Hematopoietic multipotent progenitor cell treated with erythropoietin and hydrocortisone succinate and interleukin-3 and kit ligand, for 15 days (in vitro differentiated cells): Measurements from ENCODE around the gene SSX1.
"Not testable (repeated sequence)": the region's sequence is repeated elsewhere in the genome, so short reads cannot be mapped to it uniquely, and the experiment has no call there.

Experiments used
- DNase-seq: peaks from one replicate; pipeline ENCODE4 v3.0.0-alpha.2; 2015; ENCODE audit warnings: low spot score

SSX1 gene

DNA sequence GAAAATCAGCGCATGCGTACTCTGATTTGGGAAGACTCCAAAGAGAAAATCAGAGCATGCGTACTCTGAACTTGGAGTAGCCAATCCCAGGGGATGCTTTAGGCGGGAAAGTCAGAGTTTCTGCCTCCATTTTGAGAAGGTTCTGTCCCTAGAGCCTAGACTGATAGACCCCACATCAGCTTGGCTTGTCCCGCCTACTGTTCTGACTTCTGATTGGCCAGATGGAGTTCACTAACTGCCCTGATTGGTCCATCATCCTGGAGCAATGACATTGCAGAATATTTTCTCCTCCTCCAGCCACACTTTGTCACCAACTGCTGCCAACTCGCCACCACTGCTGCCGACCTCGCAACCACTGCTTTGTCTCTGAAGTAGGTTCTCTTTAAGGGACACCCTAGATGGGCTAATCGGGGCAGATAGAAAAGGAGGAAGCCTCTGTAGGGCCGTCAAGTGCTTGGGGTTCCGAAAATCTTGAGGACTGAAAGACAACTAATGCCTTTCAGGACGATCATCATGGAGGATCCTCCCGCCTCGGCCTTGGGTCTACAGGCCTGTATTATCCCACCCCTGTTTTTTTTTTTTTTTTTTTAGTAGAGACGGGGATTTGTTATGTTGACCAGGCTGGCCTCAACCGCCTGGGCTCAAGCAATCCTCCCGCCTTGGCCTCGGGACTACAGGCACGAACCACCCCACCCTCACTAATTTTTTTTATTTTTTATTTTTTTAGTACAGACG lies at the start of gene SSX1:
TSS of gene SSX1 (plus strand) at position 331 of the 735 bp plus-strand sequence. CDS start 1,850 bp downstream, outside the sequence.
- DNase-seq = not testable (repeated sequence)

DNA sequence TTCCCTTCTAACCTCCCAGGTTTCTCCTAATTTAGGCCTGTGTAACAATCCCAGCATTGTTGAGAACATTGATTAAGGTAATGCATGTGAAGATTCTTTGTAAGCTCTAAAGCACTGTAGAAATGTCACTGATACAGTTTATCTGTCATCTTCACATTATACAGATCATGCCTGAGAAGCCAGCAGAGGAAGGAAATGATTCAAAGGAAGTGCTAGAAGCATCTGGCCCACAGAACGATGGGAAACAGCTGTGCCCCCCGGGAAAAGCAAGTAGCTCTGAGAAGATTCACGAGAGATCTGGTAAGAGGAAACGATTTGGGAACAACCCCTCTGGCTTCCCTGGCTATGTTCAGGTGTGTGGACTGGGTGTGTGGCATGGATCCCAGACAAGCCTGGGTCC lies 40.9 kb upstream of the SSX1 start:
- DNase-seq = not testable (repeated sequence)

DNA sequence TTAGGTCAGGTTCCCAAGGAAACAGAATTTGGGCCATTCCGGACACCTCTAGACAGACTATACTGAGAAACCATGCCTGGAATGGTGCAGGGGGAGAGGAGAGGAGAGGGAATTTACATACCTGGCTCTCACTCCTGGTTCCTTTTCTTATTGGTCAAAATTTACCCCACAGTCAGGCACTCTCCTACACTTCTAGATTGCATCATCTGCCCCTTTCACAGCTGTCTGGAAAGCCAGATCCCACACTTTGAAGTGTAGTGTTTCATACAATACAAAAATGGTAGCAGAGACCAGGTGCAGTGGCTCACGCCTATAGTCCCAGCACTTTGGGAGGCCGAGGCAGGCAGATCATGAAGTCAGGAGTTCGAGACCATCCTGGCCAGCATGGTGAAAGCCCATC lies 31.0 kb upstream of the SSX1 start:
- not testable (repeated sequence) for DNase-seq

DNA sequence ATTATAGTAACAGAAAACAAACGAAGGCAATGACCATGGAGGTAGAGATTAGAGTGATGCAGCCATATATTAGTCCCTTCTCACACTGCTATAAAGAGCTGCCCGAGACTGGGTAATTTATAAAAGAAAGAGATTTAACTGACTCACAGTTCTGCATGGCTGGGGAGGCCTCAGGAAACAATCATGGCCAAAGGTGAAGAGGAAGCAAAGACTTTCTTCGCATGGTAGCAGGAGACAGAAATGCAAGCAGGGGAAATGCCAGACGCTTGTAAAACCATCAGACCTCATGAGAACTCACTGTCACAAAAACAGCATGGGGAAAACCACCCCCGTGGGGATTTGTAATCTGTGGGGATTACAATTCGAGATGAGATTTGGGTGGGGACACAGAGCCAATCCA lies 2.2 kb upstream of the SSX1 start:
- not testable (repeated sequence) for DNase-seq

GRCh38 chrX:48274365-48274764 lies 19.2 kb downstream of the SSX1 start:
- DNase-seq = not testable (repeated sequence)

- no peak for DNase-seq
Observed at GRCh38 chrX:48278958-48279357, 23.8 kb downstream of the SSX1 start.

GRCh38 chrX:48280729-48281128 lies 25.5 kb downstream of the SSX1 start:
- not testable (repeated sequence) for DNase-seq

DNA sequence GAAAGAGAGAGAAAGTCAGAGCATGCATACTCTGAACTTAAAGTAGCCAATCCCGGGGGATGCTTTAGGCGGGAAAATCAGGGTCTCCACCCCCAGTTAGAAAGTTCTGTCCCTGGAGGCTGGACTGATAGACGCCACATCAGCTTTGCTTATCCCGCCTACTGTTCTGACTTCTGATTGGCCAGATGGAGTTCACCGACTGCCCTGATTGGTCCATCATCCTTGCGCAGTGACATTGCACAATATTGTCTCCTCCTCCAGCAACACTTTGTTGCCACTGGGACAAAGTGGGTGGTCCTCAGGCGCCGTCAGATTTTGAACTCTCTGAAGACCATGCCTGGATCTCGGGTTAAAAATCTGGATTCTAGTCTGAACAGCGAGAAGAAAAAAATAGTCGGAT lies 51.0 kb downstream of the SSX1 start:
- no peak for DNase-seq

GRCh38 chrX:48313996-48314395 lies 58.8 kb downstream of the SSX1 start:
- not testable (repeated sequence) for DNase-seq
